Measurements from ENCODE around the gene CACFD1. TPM values are rescaled to one million over a fixed set of nuclear protein-coding genes. Genes with fewer than 3 reads are reported as not detected.

The CACFD1 gene
- total and polyA plus RNA-seq, 2 of the 13 experiments (the other 11 are each of a cell fraction or from before 2014, with no cell fraction given): 13.8 to 14.6 TPM

GRCh38 chr9:133464638-133465037, 4.9 kb downstream of the CACFD1 start:
- Histone ChIP-seq H3K27me3 (ENCODE audit: control insufficient read depth in 1 of 2, insufficient read depth in 2 of 2, low read length in 2 of 2) (no peaks in the 10 kb centered on the region; a peak in 1 of 5 replicates), H3K79me2 (ENCODE audit: insufficient read depth, low read length) (peaks cover 14% of the 10 kb centered on the region), H4K20me1 (ENCODE audit: insufficient read depth, low read length) (no peaks in the 10 kb centered on the region; the same call in 1 of the 2 replicates), H3K4me1 (ENCODE audit: insufficient read depth, low read length) (peaks cover 23% of the 10 kb centered on the region), H3K4me3 (replicated peaks in 1 of 3; ENCODE audit: insufficient read depth in 1 of 3, low read depth in 2 of 3, low read length in 3 of 3) (no peak overlapping the region), H3K36me3 (replicated peaks in 1 of 2; ENCODE audit: control insufficient read depth in 1 of 2, insufficient read depth in 2 of 2, low read length in 2 of 2) (peaks cover 9 to 14% of the 10 kb centered on the region in 2 experiments; a peak in 3 of 5 replicates), H3K4me2 (ENCODE audit: low read depth, low read length) (no peak overlapping the region), H3K9ac (ENCODE audit: insufficient read depth, low read depth, low read length) (no peak overlapping the region), H2AFZ (ENCODE audit: low read length) (no peak overlapping the region), H3K27ac (ENCODE audit: extremely low read length, insufficient read depth, low read length) (no peak overlapping the region), H3K9me3 (ENCODE audit: low read length) (no peaks in the 10 kb centered on the region)
- in situ Hi-C loops (cut with HindIII; ENCODE audit: extremely low pct_ligation_motif_present, low pct_unique_long_range_greater_than_20kb): no loop called here
- no TSS peak for BruUV-seq (replicated peaks)
- intact Hi-C loops (cut with micrococcal nuclease; ENCODE audit: unreplicated experiment): no loop called here
- ChIA-PET POLR2A (interaction anchor here (2.2 kb wide), 1 partner anchor 14 kb away, joined by 6 read pairs; the partner anchor contains the start of gene SLC2A6), CTCF (ENCODE audit: low intra/inter-chr PET ratio, low total read pairs) (no interaction called here)
- DNase-seq (ENCODE audit: low spot score) (no peak), ATAC-seq (no peak), FAIRE-seq (no peak)
- WGBS (ENCODE audit: low lambda C conversion rate): 94% methylated on average over 10 of the region's 10 CpGs
- no peak for TF ChIP-seq SIX1 (CRISPR knock-in tag; IDR thresholded peaks at IDR 0.05; ENCODE audit: borderline replicate concordance)
- no peak for TF ChIP-seq FUBP1 (CRISPR knock-in tag; IDR thresholded peaks at IDR 0.05; ENCODE audit: borderline replicate concordance)

GRCh38 chr9:133465984-133466383, 6.2 kb downstream of the CACFD1 start:
- ATAC-seq (no peak), FAIRE-seq (no peak), DNase-seq (ENCODE audit: low spot score) (no peak)
- intact Hi-C loops (cut with micrococcal nuclease; ENCODE audit: unreplicated experiment): no loop called here
- in situ Hi-C loops (cut with HindIII; ENCODE audit: extremely low pct_ligation_motif_present, low pct_unique_long_range_greater_than_20kb): no loop called here
- TF ChIP-seq ZNF224 (CRISPR knock-in tag; IDR thresholded peaks at IDR 0.05): no peak
- no peak for TF ChIP-seq ZNF772 (CRISPR knock-in tag; IDR thresholded peaks at IDR 0.05)
- TF ChIP-seq ZNF766 (CRISPR knock-in tag; IDR thresholded peaks at IDR 0.05; ENCODE audit: borderline replicate concordance): no peak
- TF ChIP-seq CREB1 (IDR thresholded peaks at IDR 0.05): no peak
- no peak for TF ChIP-seq CREB1 (CRISPR knock-in tag; IDR thresholded peaks at IDR 0.05)
- TF ChIP-seq PLSCR1 (CRISPR knock-in tag; IDR thresholded peaks at IDR 0.05; ENCODE audit: borderline replicate concordance): no peak
- TF ChIP-seq SRF (IDR thresholded peaks at IDR 0.05; ENCODE audit: low read depth, low read length): no peak
- no peak for TF ChIP-seq THAP7 (CRISPR knock-in tag; IDR thresholded peaks at IDR 0.05)
- no peak for TF ChIP-seq SUZ12 (IDR thresholded peaks at IDR 0.05; ENCODE audit: low read depth, low read length)
- Histone ChIP-seq H2AFZ (ENCODE audit: low read length) (no peak overlapping the region), H3K9ac (ENCODE audit: insufficient read depth, low read depth, low read length) (no peak overlapping the region), H3K36me3 (replicated peaks in 1 of 2; ENCODE audit: control insufficient read depth in 1 of 2, insufficient read depth in 2 of 2, low read length in 2 of 2) (peaks cover 9 to 14% of the 10 kb centered on the region in 2 experiments; a peak in 3 of 5 replicates), H3K9me3 (ENCODE audit: low read length) (no peaks in the 10 kb centered on the region), H3K4me2 (ENCODE audit: low read depth, low read length) (no peak overlapping the region), H3K4me1 (ENCODE audit: insufficient read depth, low read length) (peaks cover 30% of the 10 kb centered on the region), H3K79me2 (ENCODE audit: insufficient read depth, low read length) (peaks cover 11% of the 10 kb centered on the region), H3K27me3 (ENCODE audit: control insufficient read depth in 1 of 2, insufficient read depth in 2 of 2, low read length in 2 of 2) (no peaks in the 10 kb centered on the region; a peak in 1 of 5 replicates), H3K4me3 (replicated peaks in 1 of 3; ENCODE audit: insufficient read depth in 1 of 3, low read depth in 2 of 3, low read length in 3 of 3) (no peak overlapping the region), H4K20me1 (ENCODE audit: insufficient read depth, low read length) (no peaks in the 10 kb centered on the region; the same call in 1 of the 2 replicates), H3K27ac (ENCODE audit: extremely low read length, insufficient read depth, low read length) (no peak overlapping the region)
- BruUV-seq (replicated peaks): no TSS peak
- ChIA-PET POLR2A (no interaction called here), CTCF (ENCODE audit: low intra/inter-chr PET ratio, low total read pairs) (no interaction called here)
- 90% methylated on average over 6 of the region's 6 CpGs for WGBS (ENCODE audit: low lambda C conversion rate)

Data from HepG2 (cell line).